GM12874 (cell line): ENCODE measurements around the gene ZC3H12C.

Source experiments
- CTCF ChIP-seq: IDR thresholded peaks from 2 replicates; pipeline ENCODE4 v1.5.1; 2011; ENCODE audit warnings: low read depth, mild to moderate bottlenecking, control low read depth, low read length, moderate library complexity; ENCODE audit not compliant: insufficient read depth

ZC3H12C gene

DNA sequence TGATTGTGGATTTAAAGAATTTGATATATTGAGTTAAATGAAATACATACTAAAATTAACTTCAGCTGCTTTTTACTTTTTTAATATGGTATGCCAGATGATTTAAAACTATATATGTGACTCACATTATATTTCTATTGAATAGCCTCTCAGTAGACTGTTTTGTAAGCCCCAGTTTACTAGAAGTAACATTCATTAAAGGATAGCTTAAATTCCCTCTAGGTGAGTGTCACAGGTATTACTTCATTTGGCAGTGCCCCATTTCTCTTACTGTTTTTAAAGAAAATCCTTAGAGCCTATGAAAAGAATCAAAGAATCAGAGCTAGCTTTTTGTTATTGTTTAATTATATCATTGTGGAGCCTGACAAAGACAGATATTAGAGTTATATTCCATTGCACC is 48.6 kb downstream of the ZC3H12C start:
- TF ChIP-seq CTCF = no peak

GRCh38 chr11:110147962-110148709 is 54.9 kb downstream of the ZC3H12C start:
- TF ChIP-seq CTCF = no peak

DNA sequence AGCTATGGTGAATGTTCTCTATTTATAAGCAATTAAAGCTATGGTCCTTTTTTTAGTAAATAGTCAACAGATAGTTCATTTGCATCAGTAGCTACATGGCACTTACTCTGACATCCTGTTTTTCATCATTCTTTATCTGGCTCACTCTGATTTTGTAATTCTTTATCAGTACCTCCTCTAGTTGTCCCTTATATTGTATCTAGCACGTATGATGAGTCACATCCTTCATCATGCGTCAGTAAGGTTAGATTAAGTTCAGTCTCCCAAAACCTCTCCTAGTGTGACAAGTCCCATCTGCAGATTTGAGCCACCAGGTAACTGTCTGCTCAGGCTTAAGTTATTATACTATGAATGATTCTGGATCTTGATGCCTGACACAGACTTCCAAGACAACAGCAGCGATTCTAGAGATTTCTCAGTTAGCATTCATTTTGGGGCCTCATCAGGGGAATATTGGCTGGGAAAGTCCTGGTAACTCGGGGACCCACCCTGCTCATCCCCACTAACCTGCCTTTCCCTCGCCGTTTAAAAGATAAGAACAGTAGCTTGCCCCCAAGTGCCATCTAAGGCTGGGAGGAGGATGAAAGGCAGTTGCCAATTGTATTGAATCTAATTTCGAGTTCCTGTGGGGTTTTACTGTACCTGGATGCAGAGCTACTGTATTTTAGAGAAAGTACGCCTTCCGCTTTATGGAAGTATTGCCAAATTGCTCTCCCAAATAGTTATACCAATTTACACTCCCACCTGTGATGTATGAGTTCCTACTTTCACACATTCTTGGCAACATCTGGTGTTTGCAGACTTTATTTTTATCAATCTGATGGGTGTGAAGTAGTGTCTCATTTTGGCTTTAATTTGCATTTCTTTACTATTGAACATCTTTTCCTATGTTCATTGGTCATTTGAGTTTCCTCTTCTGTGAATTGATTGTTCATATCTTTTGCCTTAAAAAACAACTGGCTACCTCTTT is 55.9 kb downstream of the ZC3H12C start:
- no peak for TF ChIP-seq CTCF

DNA sequence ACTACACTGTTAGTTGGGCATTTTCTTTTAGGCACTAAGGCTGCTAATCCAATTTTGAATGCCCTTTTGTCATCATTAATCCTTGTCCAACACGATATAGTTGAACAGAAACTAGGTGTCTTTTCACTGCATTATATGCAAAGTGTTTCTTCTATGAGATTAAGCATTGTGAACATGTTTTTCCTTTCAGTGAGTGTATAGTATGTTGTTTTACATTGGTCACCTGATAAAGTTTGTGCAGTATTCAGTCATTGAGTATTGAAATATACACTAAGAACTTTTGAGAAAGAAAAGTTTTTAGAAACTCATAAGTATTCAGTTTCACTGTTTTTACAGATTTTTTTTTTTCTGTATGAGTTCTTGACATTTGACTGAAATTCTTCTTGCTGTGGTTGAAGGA is 59.0 kb downstream of the ZC3H12C start:
- TF ChIP-seq CTCF = no peak

- no peak for TF ChIP-seq CTCF
Observed at GRCh38 chr11:110153474-110153873, 60.3 kb downstream of the ZC3H12C start.

- no peak for TF ChIP-seq CTCF
Observed at GRCh38 chr11:110156503-110156902, 63.3 kb downstream of the ZC3H12C start.
